Measurements from ENCODE around the gene HS3ST3B1. TPM values are rescaled to one million over a fixed set of nuclear protein-coding genes. Genes with fewer than 3 reads are reported as not detected.

The HS3ST3B1 gene
- total and polyA plus RNA-seq, 2 experiments from 2014 or later, result 8.1 to 17.7 TPM

GRCh38 chr17:14333506-14333905, 32.6 kb downstream of the HS3ST3B1 start:
- peak overlapping the region; percentile 80; the same call in 1 of the 2 replicates for H3K4me2 ChIP-seq
- Mint-ChIP-seq H3K36me3 (ENCODE audit: low read depth) (peaks cover 4% of the 10 kb centered on the region; the same call in 2 of the 3 replicates), H3K9me3 (peaks cover 3% of the 10 kb centered on the region; the same call in 1 of the 3 replicates), H3K27ac (no peak overlapping the region), H3K4me3 (no peak overlapping the region), H3K27me3 (ENCODE audit: insufficient read depth, low read depth, poor library complexity) (peaks cover 17% of the 10 kb centered on the region), H3K4me1 (peaks cover 72% of the 10 kb centered on the region)
- H3K27ac ChIP-seq (ENCODE audit: low read depth), result no peak overlapping the region
- H2AFZ ChIP-seq, result no peak overlapping the region
- H3K9me2 ChIP-seq (ENCODE audit: insufficient read depth), result no peaks in the 10 kb centered on the region; the same call in 1 of the 2 replicates
- no peaks in the 10 kb centered on the region for H3K36me3 ChIP-seq (ENCODE audit: insufficient read depth)
- ATAC-seq (no peak), DNase-seq (ENCODE audit: low spot score) (no peak)
- TF ChIP-seq REST (IDR thresholded peaks at IDR 0.05; ENCODE audit: unreplicated experiment) (no peak), JUNB (IDR thresholded peaks at IDR 0.05; ENCODE audit: unreplicated experiment) (no peak), ETS1 (IDR thresholded peaks at IDR 0.05) (no peak), POLR2AphosphoS5 (IDR thresholded peaks at IDR 0.05; ENCODE audit: low read depth) (no peak), ZNF331 (CRISPR knock-in tag; IDR thresholded peaks at IDR 0.05; ENCODE audit: low read depth) (no peak)
- no peak overlapping the region for H3K4me3 ChIP-seq
- H3K4me1 ChIP-seq (ENCODE audit: insufficient read depth), result peaks cover 55% of the 10 kb centered on the region
- peaks cover 3% of the 10 kb centered on the region; the same call in 1 of the 2 replicates for H3K27me3 ChIP-seq (ENCODE audit: insufficient read depth)
- H4K20me1 ChIP-seq (replicated peaks; ENCODE audit: insufficient read depth), result no peaks in the 10 kb centered on the region
- peaks cover 53% of the 10 kb centered on the region for H3K79me2 ChIP-seq (replicated peaks; ENCODE audit: insufficient read depth)
- H3F3A ChIP-seq (replicated peaks; ENCODE audit: low read depth), result peaks cover 8% of the 10 kb centered on the region; the same call in 1 of the 2 replicates

GRCh38 chr17:14334276-14334840, 33.5 kb downstream of the HS3ST3B1 start:
- Histone ChIP-seq H3K27me3 (ENCODE audit: insufficient read depth) (no peaks in the 10 kb centered on the region), H3K27ac (ENCODE audit: low read depth) (no peak overlapping the region), H3F3A (replicated peaks; ENCODE audit: low read depth) (peaks cover 8% of the 10 kb centered on the region; the same call in 1 of the 2 replicates), H3K9me2 (ENCODE audit: insufficient read depth) (no peaks in the 10 kb centered on the region; the same call in 1 of the 2 replicates), H3K4me2 (no peak overlapping the region), H3K4me3 (no peak overlapping the region), H3K36me3 (ENCODE audit: insufficient read depth) (no peaks in the 10 kb centered on the region), H3K79me2 (replicated peaks; ENCODE audit: insufficient read depth) (peaks cover 51% of the 10 kb centered on the region), H3K4me1 (ENCODE audit: insufficient read depth) (peaks cover 46% of the 10 kb centered on the region), H2AFZ (no peak overlapping the region), H4K20me1 (replicated peaks; ENCODE audit: insufficient read depth) (no peaks in the 10 kb centered on the region)
- Mint-ChIP-seq H3K4me3 (no peak overlapping the region), H3K4me1 (peaks cover 71% of the 10 kb centered on the region), H3K27ac (no peak overlapping the region), H3K27me3 (ENCODE audit: insufficient read depth, low read depth, poor library complexity) (peaks cover 17% of the 10 kb centered on the region), H3K9me3 (peaks cover 3% of the 10 kb centered on the region; the same call in 1 of the 3 replicates), H3K36me3 (ENCODE audit: low read depth) (peaks cover 4% of the 10 kb centered on the region; the same call in 2 of the 3 replicates)
- ATAC-seq (no peak), DNase-seq (ENCODE audit: low spot score) (no peak)
- TF ChIP-seq POLR2AphosphoS5 (IDR thresholded peaks at IDR 0.05; ENCODE audit: low read depth), result no peak
- TF ChIP-seq JUNB (IDR thresholded peaks at IDR 0.05; ENCODE audit: unreplicated experiment), result no peak
- no peak for TF ChIP-seq ETS1 (IDR thresholded peaks at IDR 0.05)
- TF ChIP-seq CREB1 (CRISPR knock-in tag; IDR thresholded peaks at IDR 0.05; ENCODE audit: low read depth), result no peak
- no peak for TF ChIP-seq ZNF331 (CRISPR knock-in tag; IDR thresholded peaks at IDR 0.05; ENCODE audit: low read depth)
- TF ChIP-seq ZNF462 (CRISPR knock-in tag; IDR thresholded peaks at IDR 0.05), result no peak
- no peak for TF ChIP-seq ZNF114 (CRISPR knock-in tag; IDR thresholded peaks at IDR 0.05)
